Inferior parietal cortex (tissue), 1 donor: ENCODE measurements around the gene KRTCAP2.

Experiments used
- DNase-seq: peaks from one replicate; pipeline ENCODE4 v3.0.0-alpha.2; 2016; ENCODE audit errors: extremely low spot score

Gene KRTCAP2

GRCh38 chr1:155183775-155184221 lies 10.7 kb upstream of the KRTCAP2 start:
- no peak for DNase-seq

GRCh38 chr1:155182052-155182550 lies 9.0 kb upstream of the KRTCAP2 start:
- DNase-seq: no peak

GRCh38 chr1:155181371-155182051 lies 8.4 kb upstream of the KRTCAP2 start:
- no peak for DNase-seq

- DNase-seq: no peak
Observed at GRCh38 chr1:155179112-155180031, 6.3 kb upstream of the KRTCAP2 start.

- no peak for DNase-seq
Observed at GRCh38 chr1:155178441-155179111, 5.5 kb upstream of the KRTCAP2 start.

- no peak for DNase-seq
Observed at GRCh38 chr1:155177918-155178281, 4.8 kb upstream of the KRTCAP2 start.

- no peak for DNase-seq
Observed at GRCh38 chr1:155177192-155177917, 4.3 kb upstream of the KRTCAP2 start.

- peak; percentile 92 for DNase-seq
Observed at GRCh38 chr1:155176544-155177071, 3.5 kb upstream of the KRTCAP2 start.

- no peak for DNase-seq
Observed at GRCh38 chr1:155175927-155176371, 2.8 kb upstream of the KRTCAP2 start.

GRCh38 chr1:155175281-155175926 lies 2.3 kb upstream of the KRTCAP2 start:
- DNase-seq: peak; percentile 10

GRCh38 chr1:155174324-155175280 lies 1.5 kb upstream of the KRTCAP2 start:
- DNase-seq: peak; percentile 9

GRCh38 chr1:155173478-155174323 lies 597 bp upstream of the KRTCAP2 start, which contains the start of gene TRIM46:
TRIM46 (plus strand) TSS chr1:155173849; CDS start chr1:155173967, 118 bp downstream.
- DNase-seq: no peak

GRCh38 chr1:155171836-155172731 lies 1.0 kb downstream of the KRTCAP2 start:
- DNase-seq: no peak

- DNase-seq: no peak
Observed at GRCh38 chr1:155170806-155171205, 2.3 kb downstream of the KRTCAP2 start.

- no peak for DNase-seq
Observed at GRCh38 chr1:155170101-155170785, 2.9 kb downstream of the KRTCAP2 start.

- DNase-seq: no peak
Observed at GRCh38 chr1:155169541-155169940, 3.6 kb downstream of the KRTCAP2 start.
